ENCODE results near the gene PCLAF. TPM values are rescaled to one million over a fixed set of nuclear protein-coding genes. Genes with fewer than 3 reads are reported as not detected.

The PCLAF gene
- total and polyA plus RNA-seq, 2 of the 8 experiments (the other 6 are each of a cell fraction or from before 2014, with no cell fraction given): 76.2 to 124 TPM

GRCh38 chr15:64430000-64430735, 48.9 kb upstream of the PCLAF start (continued):
- TF ChIP-seq CHD7 (IDR thresholded peaks at IDR 0.05; ENCODE audit: insufficient replicate concordance, low read length) (peak; percentile 89), EP300 (IDR thresholded peaks at IDR 0.05; ENCODE audit: borderline replicate concordance in 1 of 2, low read depth in 2 of 2, low read length in 2 of 2) (peak in 1 of 2 experiments; percentile 87; a peak in 1 of 3 replicates), SP1 (IDR thresholded peaks at IDR 0.05; ENCODE audit: low read depth, low read length) (0 out of 2 replicates have a peak, but pooled peaks have one; percentile 71)
- TF ChIP-seq, protein P1, sequence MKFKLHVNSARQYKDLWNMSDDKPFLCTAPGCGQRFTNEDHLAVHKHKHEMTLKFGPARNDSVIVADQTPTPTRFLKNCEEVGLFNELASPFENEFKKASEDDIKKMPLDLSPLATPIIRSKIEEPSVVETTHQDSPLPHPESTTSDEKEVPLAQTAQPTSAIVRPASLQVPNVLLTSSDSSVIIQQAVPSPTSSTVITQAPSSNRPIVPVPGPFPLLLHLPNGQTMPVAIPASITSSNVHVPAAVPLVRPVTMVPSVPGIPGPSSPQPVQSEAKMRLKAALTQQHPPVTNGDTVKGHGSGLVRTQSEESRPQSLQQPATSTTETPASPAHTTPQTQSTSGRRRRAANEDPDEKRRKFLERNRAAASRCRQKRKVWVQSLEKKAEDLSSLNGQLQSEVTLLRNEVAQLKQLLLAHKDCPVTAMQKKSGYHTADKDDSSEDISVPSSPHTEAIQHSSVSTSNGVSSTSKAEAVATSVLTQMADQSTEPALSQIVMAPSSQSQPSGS (IDR thresholded peaks at IDR 0.05; ENCODE audit: low read length): no peak

Data from H1 (cell line).